Activated naive CD4-positive, alpha-beta T cell treated with Interleukin-2 at 50 U/mL for 16 hours (primary cell): Measurements from ENCODE around the gene RPAP3.

Experiments
- DNase-seq: peaks from one replicate; pipeline ENCODE4 v3.0.0-alpha.2; 2020

The RPAP3 gene

DNA sequence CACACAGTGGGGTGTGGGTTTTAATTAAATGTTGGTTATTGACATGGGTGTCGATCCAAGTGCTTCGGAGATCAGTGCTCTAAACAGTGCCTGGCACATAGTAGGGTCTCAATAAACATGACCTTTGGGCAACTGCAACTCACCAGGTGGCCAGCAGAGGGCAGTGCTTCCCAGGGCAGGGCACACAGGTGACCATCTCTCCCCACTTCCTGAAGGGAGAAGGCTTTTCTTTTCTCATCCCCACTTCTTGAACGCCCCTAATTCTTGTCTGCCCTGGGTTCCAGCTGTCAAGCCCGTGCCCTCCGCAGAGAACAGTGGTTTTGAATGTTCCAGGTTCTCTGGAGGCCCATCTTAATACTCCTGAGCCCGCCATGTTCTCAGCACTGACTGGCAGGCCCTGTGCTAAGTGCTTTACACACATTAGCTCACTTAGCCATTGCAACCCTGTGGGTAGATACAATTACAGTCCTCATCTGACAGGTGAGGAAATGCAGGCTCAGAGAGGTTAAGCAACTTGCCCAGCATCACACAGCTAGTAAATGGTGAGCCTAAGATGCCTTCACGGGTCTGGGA lies 36.5 kb upstream of the RPAP3 start:
- DNase-seq = peak; percentile 77

DNA sequence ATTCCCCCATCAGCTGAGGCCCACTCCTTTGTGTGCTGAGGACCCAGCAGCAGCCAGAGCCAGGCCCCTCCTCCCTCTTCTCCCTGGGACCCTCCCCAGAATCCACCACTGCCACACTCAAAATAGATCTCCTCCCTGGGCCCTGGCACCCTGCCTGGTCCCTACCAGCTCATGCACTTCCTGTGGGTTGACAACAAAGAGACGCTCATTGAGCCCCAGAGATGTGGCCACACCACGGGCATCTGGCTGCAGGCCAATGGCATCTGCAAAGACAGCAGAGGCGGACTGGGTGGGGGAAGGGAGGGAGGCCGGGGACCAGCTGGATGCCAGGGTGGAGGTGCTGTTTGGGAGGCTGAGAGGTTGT lies 35.5 kb upstream of the RPAP3 start:
- DNase-seq = peak; percentile 60

DNA sequence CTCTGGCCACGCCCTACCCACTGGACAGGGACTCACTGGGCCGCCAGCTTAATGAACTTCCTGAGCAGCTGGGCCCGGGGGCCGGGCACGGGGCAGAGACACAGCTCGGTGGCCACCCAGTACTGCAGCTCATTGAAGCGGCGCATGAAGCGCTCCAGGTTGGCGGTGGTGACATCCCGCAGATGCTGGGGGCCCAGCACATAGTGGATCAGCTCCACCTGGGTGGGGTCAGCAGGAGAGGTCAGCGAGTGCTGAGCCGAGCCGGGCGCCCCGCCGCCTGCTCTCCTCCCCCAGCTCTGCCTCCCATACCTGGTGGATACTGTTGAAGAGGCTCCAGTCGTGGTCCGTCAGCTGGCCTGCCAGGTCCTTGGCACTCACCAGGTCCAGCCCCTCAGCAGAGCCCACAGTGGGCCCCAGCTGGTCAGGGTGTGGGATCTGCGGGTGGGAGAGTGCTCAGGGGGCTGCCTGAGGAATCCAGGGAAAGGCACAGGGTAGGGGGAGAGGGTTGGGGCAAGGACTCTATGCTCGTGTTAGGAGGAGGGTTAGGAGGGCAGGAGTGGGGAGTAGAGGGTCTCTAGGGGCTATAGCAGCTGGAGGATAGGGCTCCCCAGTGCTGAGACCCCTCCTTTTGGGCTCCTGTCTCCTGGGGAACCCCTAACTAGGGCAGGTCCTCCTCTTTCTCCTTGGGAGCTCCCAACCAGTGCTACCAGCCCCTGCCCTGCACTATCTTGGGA lies 34.9 kb upstream of the RPAP3 start:
- DNase-seq = no peak

DNA sequence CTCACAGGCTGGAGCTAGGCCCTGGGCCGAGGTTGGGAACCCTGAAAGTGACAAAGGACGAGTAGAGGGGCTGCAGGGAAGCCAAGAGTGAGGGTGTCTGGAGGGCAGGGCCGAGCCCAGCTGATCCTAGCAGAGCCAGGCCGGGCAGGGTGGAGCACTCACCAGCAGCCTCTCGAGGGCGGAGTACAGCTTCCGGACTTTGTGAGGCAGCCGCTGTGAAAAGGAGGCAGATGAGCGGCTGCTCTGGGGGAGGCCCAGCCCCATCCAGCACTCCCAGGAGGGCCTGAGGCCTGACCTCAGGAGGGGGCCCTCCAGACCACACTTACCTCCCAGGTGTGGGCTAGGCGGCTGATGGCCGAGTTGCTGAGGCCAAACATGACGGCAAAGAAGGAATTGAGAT lies 34.1 kb upstream of the RPAP3 start:
- no peak for DNase-seq

DNA sequence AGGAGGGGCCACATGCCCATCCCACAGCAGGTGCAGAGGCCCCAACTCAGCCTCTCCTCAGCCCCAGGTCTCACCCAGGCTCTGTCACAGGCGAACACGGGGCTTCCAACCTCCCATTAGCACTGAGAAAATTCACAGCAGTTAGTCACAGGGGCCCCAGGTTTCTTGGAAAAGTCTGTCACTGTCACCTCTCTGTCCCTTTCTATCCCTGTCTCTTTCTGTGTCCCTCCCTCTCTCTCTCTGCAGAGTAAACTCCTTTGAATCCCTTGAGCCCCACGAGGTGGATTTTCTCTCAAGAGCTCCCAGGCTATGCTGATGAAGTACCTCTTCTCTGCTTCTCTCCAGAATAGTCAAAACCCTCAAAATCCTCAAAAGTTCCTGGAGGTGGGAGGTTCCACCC lies 33.5 kb upstream of the RPAP3 start:
- no peak for DNase-seq

DNA sequence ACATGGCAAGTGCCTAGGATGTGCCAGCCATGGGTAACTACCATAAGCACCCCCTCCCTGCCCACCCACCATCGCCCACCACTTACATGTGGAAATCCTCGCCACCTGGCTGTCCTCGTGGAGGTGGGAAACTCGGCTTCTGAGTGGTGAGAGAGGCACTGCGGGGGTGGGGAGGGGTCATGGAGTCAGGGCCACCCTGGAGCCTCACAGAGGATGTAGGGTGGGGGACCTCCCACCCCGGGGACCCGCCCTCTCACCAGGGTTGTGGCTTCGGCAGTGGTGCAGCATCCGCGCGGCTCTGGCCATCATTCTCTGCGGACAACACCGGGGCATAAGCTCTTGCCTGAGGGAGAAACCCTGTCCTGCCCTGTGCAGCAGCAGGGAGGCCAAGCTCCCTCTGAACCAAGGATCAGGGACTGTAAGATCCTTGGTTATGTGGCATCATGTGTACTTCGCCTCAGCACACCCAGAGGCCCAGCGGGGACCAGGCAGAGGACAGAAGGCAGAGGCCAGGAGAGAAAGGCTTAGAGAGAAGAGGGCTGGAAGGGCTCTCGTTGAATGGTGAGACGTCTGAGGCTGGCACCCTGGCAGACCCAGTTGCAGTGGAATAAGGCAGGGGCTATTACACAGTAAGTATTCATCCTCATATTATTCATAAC lies 32.2 kb upstream of the RPAP3 start:
- no peak for DNase-seq

DNA sequence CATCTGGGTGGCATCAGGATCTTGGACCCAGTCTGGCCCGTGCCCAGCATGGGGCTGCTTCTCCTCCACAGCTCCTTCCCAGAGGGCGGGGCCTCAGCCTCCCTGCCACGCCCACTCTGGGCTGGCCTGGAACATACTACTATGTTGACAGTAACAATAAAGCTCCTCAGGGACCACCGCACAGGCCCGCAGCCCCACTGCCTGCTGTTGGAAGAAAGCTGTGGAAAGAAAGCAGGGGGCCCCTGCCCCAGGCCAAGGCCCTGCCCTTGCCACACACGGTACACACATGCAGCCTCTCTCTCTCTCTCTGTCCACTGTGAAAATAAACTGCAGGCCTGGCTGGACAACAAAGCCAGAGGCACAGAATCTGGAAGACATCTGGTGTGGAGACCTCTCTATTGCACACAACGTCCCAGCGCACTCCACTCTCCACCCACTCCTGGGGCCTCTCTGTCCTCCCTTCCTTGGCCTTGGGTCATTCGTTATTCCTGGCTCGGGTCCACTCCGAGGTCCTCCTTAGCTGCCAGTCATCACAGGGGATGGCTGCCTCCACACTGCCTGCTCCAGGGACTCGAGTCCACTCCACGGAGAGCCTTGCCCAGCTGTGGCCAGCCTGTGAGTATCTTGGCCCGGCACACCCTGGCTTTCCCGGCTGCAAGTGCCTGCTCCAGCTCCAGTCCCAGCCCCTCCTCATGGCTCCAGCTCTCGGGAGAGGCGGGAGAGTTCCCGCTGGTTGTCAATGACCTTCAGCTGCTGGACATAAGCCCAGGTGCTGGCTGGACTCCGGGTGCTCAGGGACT lies 31.2 kb upstream of the RPAP3 start:
- no peak for DNase-seq

DNA sequence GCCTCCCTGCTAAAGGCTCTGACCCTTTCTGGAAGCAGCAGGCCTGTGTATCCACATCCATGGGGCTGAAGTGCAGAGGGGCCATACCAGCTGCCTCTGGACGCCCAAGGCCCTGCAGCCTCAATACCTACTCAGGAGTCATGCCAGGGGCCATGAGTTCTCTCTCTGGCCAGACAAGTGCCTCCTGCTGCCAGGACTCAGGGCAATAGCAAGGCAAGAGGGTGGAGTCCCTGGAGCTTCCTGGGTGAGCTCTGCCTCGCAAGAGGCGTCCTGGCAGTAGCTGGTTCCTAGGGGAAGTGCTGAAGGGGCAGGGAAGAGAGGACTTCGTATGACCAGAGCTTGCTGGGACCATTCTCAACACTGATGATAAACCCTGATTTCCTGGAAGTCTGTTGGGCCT lies 30.4 kb upstream of the RPAP3 start:
- DNase-seq = no peak

DNA sequence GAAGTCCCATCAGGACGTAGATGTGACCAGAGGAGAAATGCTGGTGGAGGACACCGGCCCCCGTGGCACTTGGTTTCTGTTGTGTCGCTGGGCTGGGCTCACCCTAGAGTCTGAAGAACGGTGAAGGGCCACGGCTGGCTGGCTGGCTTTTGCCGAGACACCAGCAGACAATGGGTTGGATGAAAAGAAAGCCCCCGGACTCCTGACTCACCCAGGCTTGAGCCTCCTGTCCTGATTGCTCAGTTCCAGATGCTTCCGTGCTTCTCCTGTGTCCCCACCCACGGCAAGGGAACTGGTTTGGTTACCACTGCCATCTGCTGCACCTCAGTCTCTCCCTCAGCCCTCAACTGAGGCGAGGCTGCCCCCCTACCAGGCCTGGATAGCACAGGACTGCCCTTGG lies 29.8 kb upstream of the RPAP3 start:
- DNase-seq = no peak

DNA sequence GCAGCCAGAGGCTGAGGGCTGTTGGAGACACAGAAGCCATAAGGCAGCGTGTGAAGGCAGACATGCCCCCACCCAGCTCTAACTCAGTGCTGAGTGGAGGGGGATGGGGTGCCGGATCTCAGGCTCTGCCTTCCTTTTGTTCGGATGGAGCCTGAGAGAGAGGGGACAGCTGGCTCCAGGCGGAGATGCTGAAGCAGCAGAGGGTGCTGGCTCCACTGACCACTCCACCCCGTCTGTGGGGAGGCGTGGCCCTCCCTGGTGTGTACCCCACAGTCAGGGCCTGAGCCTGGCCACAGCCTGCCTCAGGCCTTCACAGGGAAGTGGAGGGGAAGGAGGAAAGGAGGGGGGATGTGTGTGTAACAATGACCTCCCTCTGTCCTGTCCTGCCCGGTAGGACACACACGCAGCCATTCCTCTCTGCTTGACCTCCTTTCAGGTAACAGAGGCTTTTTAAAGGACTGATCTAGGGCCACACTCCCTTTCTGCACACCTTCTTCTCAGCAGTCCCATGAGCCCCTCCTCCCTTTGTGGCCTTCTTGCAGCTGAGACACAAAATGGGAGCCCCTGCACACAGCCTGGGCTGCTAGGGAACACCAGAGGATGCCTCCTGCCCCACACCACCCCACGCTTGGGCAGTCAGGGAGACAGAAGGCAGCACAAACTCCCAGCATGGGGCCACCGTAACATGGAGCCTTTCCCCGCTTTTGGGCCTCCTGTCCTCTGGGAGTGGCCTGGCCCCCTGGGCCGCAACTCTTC lies 29.1 kb upstream of the RPAP3 start:
- no peak for DNase-seq

DNA sequence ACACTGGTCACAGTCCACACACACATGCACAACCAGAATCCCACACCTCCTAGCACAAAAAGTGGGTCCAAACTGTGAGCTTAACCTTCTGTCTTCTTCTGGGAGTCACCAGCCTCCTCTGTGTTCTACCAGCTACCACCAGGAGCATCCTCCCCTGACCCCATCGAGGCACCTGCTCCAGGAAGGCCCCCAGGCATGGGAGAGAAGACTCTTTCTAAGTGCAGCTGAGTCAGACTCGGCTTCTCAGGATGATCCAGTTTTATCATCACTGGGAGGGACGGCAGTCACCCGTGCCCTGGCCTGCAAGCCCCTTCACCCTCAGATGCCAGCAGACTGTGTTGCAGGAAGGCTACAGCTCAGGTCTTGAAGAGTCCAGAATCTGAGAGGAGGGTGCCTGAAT lies 27.3 kb upstream of the RPAP3 start:
- DNase-seq = no peak

DNA sequence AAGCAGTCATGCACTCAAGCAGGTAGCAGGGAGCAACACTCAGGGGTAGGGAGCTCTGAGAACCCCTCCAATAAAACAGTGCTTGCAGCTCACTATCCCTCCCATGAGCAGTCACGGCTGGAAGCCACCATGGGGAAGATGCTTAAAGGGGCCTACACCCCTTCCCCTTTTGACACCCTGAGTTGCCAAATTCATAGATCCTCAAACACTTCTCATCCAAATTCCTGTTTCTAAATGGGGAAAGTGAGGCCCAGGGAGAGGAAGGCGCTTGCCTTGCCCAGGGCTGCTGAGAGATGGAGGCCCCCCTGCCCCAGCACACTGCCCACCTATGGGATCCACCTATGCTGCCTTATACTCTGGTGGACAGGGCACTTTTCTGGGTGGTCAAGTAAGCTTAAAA lies 26.7 kb upstream of the RPAP3 start:
- DNase-seq = no peak

DNA sequence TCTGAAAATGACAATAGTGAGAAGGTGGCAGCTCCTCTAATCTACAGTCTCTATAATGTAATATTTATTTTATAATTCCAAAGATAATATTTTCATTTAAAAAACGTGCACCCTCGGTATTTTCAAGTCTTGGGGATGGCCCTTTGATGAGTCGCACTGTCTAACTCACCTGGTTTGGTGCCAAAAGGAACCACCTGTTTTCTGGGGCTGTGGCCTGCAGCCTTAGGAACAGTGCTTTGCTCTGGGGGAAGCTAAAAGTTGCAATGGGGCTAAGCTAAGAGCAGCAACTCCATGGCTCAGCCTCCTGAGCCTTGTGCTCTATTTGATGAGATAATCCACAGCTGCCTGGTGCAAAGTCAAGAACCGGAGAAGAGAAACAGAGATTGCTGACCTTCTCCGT lies 25.9 kb upstream of the RPAP3 start:
- DNase-seq = no peak

DNA sequence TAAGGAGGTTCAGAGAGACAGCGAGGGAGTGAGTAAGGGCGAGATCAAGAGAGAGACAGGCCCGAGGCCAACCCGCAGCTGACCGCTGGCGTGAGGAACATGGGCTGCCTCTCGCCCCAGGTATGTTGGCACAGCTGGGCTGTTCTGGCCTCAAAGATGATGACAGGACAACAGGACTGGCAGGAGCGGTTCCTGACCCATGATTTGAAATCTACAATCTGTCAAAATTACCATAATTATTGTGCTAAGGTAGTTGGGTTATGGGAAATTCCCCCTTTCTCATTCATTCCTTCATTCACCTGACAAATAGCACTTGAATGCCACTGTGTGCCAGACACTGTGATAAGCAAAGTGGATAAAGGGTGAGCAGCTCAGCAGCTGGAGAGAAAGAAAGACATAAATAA lies 24.5 kb upstream of the RPAP3 start:
- no peak for DNase-seq

DNA sequence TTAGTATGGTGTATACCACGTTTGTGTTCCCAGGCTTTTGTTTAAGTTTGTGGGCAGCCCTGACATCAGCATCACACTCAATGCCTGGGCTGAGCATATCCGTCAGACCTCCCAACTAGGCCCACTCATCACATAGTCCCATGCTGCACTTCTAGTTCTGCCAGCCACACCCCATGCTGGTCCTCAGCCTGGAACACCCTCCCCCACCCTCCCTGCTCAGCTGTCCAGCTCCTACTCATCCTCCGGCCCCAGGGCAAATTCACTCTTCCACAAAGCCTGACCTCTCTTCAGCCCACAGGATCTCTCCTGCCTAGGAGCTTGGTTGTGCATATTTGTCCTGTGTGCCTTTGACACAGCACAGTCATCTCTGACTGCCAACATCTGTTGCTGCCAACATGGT lies 23.4 kb upstream of the RPAP3 start:
- DNase-seq = no peak

DNA sequence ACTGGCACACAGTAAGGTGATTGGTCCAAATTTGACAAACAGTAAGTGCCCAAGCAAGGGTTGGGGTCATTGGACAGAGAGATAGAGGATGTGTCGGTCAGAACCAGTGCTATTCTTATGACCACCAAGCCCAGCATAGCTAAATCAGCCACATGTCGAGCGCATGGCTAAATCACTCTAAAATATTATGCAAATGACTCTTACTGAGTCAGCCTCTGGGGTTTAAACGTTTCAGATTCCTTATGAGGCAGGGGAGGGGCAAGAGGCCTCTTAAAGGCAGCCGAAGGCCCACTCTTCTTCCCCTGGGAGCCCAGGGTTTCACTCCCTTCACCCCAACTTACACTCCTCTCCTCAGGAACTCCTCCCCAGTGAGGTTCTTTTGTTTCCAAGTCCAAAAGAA lies 20.1 kb upstream of the RPAP3 start:
- no peak for DNase-seq

DNA sequence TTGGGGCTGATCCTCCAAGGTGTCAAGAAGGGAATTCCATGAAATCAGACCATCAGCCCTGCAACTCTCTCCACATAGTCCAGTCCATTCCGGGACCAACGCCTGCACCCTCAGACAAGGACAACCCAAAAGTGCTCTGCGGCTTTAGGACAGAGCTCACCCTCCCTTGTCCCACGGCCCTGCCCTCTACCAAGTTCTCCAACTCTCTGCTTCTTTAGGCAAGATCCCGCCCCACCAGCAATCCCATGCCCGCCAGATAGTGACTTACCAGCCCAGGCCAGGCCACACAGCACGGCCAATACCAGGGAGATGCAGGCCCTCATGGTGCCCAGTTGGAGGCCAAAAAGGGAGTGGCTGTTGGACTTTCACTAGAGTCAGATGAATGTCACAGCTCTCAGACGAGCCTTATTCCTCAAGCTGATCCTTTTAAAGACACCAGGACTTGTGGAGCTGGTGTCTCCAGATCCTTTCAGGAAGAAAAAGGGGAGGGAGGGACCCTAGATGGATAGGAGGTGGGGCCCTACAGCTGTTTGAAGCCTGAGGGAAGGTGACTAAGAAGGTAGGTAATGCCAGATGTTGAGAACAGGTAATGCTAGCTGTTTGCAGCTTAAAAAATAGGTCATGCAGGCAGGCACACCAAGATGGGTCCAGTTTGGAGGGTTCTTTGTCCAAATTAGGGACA lies 19.4 kb upstream of the RPAP3 start, which contains the start of gene ENDOU:
TSS of gene ENDOU (minus strand) at position 400 of the 682 bp plus-strand sequence. CDS start at position 323, 77 bp downstream.
- no peak for DNase-seq

DNA sequence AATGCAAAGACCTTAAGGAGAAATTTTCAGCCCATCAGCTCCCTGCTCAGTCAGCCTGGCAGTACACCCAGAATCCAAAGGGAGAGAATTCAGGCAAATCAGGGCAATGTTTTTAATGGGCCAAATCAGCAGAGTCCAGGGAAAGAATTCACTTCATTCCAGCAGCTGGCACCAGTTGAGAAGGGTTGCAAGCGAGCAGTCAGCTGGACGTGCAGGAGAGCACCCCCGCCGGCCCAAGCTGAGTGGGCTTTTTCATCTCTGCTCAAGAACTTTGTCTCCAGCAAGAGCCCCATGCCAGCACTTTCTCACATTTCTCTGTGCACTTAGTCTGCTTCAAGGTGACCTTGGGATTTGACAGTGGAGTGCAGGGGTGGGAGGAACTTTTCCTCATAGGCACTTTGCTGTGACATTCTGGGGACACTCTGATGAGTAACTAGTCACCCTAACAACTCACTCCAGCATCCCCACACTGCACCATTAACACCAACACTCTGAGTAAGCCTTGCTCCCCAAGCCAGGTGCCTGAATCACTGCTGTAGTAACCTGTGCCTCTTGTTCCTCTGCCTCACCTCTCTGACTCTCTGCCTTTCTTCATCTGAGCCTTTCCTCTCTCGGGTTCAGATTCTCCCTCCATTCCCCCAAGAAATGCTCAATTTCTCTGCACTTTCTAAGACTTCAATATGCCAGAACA lies 17.3 kb upstream of the RPAP3 start:
- DNase-seq = no peak

DNA sequence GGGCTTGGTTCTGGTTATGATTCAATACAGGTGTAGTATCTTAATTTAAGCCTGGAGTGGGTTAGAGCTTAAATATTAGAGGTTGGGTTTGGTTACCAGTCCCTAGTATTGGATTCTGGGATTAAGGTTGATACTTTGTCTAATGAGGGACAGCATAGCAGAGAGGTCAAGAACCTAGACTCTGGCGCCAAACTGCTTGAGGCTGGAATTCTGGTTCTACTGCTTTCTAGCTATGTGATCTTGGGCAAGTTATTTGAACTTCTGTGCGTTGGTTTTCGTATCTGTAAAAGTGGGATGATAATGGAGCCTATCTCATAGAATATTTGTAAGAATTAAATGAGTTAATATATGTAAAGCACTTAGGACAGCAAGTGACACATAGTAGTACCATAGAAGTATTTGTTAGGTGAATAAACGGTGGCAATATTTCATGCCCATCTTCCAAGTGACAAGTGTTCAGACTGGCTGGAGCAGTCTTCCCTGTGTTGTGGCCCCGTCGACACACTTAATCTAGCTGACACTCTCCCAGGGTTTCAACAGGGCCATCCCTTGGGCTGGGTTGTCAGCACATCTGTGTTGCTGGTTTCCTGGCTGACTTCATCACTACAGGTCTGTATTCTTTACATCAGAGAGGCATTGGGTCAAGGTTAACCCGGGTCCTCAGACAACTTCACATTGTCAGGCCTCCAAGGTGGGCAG lies 16.5 kb upstream of the RPAP3 start:
- DNase-seq = no peak

DNA sequence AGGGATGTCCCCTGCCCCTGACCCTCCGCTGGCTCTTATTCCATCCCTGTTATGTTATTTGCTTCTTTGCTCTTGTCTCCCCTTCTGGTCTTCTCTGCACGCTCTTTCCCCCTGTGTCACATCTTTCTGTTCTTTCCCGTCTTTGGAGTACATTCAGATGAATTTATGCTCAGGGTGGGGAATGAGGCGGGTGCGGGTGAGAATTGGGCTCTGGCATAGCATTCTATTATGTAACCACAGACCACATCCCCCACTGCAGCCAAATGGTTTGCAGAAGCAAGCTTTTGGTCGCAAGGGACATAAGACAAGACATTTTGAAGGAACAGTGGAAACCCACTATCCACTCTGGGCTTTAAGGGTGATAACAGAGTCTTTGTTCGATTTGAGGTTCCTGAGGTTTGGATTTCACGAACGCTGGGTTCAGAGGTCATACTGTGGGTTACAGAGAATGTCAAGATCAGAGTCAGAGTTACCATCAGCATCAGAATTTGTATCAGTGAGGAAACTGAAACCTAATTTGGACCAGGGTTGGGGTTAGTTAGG lies 15.7 kb upstream of the RPAP3 start:
- DNase-seq = no peak

DNA sequence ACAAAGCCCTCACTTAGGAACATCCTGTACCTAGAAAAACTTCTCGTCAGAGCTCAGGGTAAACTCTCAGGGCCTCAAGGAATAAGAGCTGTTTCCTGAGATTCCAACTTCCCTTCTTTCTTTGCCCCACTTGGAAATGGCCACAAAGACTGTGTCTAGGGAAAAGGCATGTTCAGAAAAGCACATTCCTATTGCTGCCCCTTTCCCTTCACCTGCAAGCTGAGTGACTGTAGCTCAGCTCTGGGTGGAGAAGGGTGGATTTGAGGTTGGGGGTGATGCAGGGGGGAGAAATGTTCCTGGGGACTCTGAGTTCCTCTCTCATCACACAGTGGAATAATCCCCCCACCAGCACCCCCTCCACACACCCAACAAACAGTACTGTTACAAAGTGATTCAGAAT lies 12.7 kb upstream of the RPAP3 start:
- no peak for DNase-seq
